ENCODE measurements around the gene IQSEC1. TPM values are rescaled to one million over a fixed set of nuclear protein-coding genes. Genes with fewer than 3 reads are reported as not detected.

The IQSEC1 gene
- total RNA-seq, 1 experiment from 2014 or later: 28.1 TPM

- H3K4me2 ChIP-seq (ENCODE audit: low read length): no peak overlapping the region
- TF ChIP-seq REST (IDR thresholded peaks at IDR 0.05; ENCODE audit: low read depth) (no peak), POLR2AphosphoS5 (IDR thresholded peaks at IDR 0.05; ENCODE audit: low read depth, low read length) (no peak), ZNF274 (IDR thresholded peaks at IDR 0.05; ENCODE audit: low read depth, low read length) (no peak), SRF (IDR thresholded peaks at IDR 0.05; ENCODE audit: low read depth) (no peak), CEBPB (IDR thresholded peaks at IDR 0.05; ENCODE audit: low read depth) (no peak), YY1 (IDR thresholded peaks at IDR 0.05; ENCODE audit: extremely low read depth, insufficient replicate concordance, low read depth, low read length) (no peak), ELF1 (IDR thresholded peaks at IDR 0.05; ENCODE audit: borderline replicate concordance, low read depth) (no peak), MAX (IDR thresholded peaks at IDR 0.05) (no peak), CTCF (IDR thresholded peaks at IDR 0.05 in 2 of 3, conservative IDR thresholded peaks at IDR 0.05 in 1 of 3; ENCODE audit: borderline replicate concordance in 1 of 3, insufficient read depth in 1 of 3, low read depth in 2 of 3, low read length in 2 of 3) (no peak), EZH2phosphoT487 (IDR thresholded peaks at IDR 0.05; ENCODE audit: borderline replicate concordance) (no peak), ZFX (IDR thresholded peaks at IDR 0.05) (no peak), CBX3 (IDR thresholded peaks at IDR 0.05; ENCODE audit: low read depth) (no peak), EGR1 (IDR thresholded peaks at IDR 0.05; ENCODE audit: low read depth) (no peak), FOSL1 (IDR thresholded peaks at IDR 0.05; ENCODE audit: low read depth) (no peak), EZH2 (IDR thresholded peaks at IDR 0.05) (no peak), TCF7L2 (IDR thresholded peaks at IDR 0.05; ENCODE audit: borderline replicate concordance, extremely low read depth, insufficient read depth, insufficient read length) (no peak), RAD21 (IDR thresholded peaks at IDR 0.05; ENCODE audit: low read depth) (no peak), ZBTB33 (IDR thresholded peaks at IDR 0.05; ENCODE audit: extremely low read depth, insufficient replicate concordance, low read length) (no peak), ATF3 (IDR thresholded peaks at IDR 0.05) (no peak), SIN3A (IDR thresholded peaks at IDR 0.05; ENCODE audit: low read depth) (no peak)
- no peak overlapping the region for H3K27ac ChIP-seq (ENCODE audit: low read depth, low read length)
- no peaks in the 10 kb centered on the region for H3K9me2 ChIP-seq (ENCODE audit: insufficient read depth)
- H3K4me3 ChIP-seq (replicated peaks in 1 of 2; ENCODE audit: low read depth in 1 of 2, low read length in 2 of 2): no peak overlapping the region
- ChIA-PET POLR2A (no interaction called here), RAD21 (ENCODE audit: low non-redundant PET in 1 of 2, low total read pairs in 2 of 2, uncharacterized antibody in 2 of 2, unreplicated experiment in 2 of 2) (no interaction called here), CTCF (no interaction called here)
- H3K9ac ChIP-seq (ENCODE audit: low read length): no peak overlapping the region
- BruUV-seq (replicated peaks): no TSS peak
- no peaks in the 10 kb centered on the region for H3K4me1 ChIP-seq (ENCODE audit: control insufficient read depth in 1 of 2, insufficient read depth in 2 of 2, low read length in 2 of 2)
- no peaks in the 10 kb centered on the region for H3K36me3 ChIP-seq (ENCODE audit: control insufficient read depth in 1 of 2, insufficient read depth in 2 of 2, low read length in 2 of 2)
- intact Hi-C loops (cut with micrococcal nuclease): no loop called here
- ATAC-seq: no peak
- no peaks in the 10 kb centered on the region for H3K27me3 ChIP-seq (ENCODE audit: insufficient read depth, low read length)
- H3K79me2 ChIP-seq (ENCODE audit: insufficient read depth, low read length): peaks cover 28% of the 10 kb centered on the region; the same call in 1 of the 2 replicates
- H4K20me1 ChIP-seq (ENCODE audit: insufficient read depth): no peaks in the 10 kb centered on the region
- H3K9me3 ChIP-seq (ENCODE audit: control insufficient read depth in 1 of 2, insufficient read depth in 1 of 2, low read depth in 1 of 2, low read length in 2 of 2): no peaks in the 10 kb centered on the region
- no peak for DNase-seq (ENCODE audit: low read depth, low spot score)
- H2AFZ ChIP-seq (ENCODE audit: low read depth, low read length, poor library complexity, severe bottlenecking): no peak overlapping the region
These were observed 115.9 kb downstream of the IQSEC1 start for GRCh38 chr3:12957339-12957738.
